Measurements from ENCODE around the gene TGFB1I1. TPM values are rescaled to one million over a fixed set of nuclear protein-coding genes. Genes with fewer than 3 reads are reported as not detected.
A peak's percentile ranks its signal among the peaks of the same experiment; 100 is the strongest.

The TGFB1I1 gene
- total and polyA plus RNA-seq, 2 of the 13 experiments (the other 11 are each of a cell fraction or from before 2014, with no cell fraction given): 0.80 to 2.9 TPM

DNA sequence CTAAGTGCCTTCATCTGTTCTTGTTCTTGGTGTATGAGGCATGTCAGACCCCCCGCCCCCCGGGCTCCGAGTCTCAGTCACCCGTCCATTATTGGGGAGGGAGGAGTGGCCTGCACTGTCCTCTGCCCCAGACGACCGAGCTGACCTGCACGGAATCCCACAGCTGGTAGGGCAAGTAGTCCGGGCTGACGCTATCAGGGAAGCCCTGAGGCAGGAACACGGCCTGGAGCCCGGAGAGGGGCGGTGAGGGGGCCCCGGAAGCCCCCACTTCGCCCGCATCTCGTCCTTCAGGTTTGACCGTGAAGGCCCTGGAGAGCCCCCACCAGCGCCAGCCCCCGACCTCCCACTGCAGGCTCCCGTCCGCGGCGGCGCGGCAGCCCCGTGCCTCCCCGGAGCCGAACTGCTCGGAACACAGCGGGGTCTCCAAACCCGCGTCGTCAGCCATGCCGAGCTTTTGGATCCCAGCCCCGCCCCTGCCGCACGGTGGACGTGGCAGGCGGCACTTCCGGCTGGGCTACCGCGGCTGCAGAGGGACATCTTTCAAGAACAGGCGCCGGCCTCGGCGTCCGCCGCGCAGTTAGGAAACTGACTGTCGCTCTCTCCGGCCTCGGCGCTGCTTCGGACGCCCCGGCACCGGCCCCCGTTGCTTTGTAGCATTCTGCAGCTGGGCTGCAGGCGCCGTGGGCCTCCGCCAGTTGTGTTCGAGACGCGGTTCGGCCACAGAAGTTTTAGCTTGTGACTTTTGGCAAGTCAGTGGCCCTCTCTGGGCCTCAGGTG lies 36.2 kb downstream of the TGFB1I1 start, which contains the start of gene RUSF1:
TSS of gene RUSF1 (minus strand) at position 463 of the 777 bp plus-strand sequence. CDS start at position 445, 18 bp downstream.
- peak; percentile 93 for ATAC-seq
- TSS peak; percentile 70 for BruUV-seq (replicated peaks)
- peak within 1 kb of the TSS; percentile 43 for H2AFZ ChIP-seq (ENCODE audit: low read length)
- peaks cover 0 to 6% of the 10 kb centered on the region in 2 experiments; a peak in 2 of 5 replicates for H3K27me3 ChIP-seq (ENCODE audit: control insufficient read depth in 1 of 2, insufficient read depth in 2 of 2, low read length in 2 of 2)
- no peaks in the 10 kb centered on the region for H3K9me3 ChIP-seq (ENCODE audit: low read length)
- under 1% methylated on average over 20 of the region's 65 CpGs for WGBS (ENCODE audit: low lambda C conversion rate)
- in situ Hi-C loops (cut with HindIII; ENCODE audit: extremely low pct_ligation_motif_present, low pct_unique_long_range_greater_than_20kb) (no loop called here), intact Hi-C loops (cut with micrococcal nuclease; ENCODE audit: unreplicated experiment) (loop anchor here (2.0 to 5.0 kb wide), 4 partner anchors 31 to 364 kb away; partner anchors contain the start of genes ARMC5 and ZNF267)
- CTCF ChIA-PET (ENCODE audit: low intra/inter-chr PET ratio, low total read pairs): no interaction called here
- no peaks in the 10 kb centered on the region for H4K20me1 ChIP-seq (ENCODE audit: insufficient read depth, low read length)
- H3K27ac ChIP-seq (ENCODE audit: extremely low read length, insufficient read depth, low read length): peak within 1 kb of the TSS; percentile 89
- DNase-seq (ENCODE audit: low spot score): peak; percentile 89
- peaks cover 0 to 9% of the 10 kb centered on the region in 2 experiments; a peak in 2 of 5 replicates for H3K36me3 ChIP-seq (replicated peaks in 1 of 2; ENCODE audit: control insufficient read depth in 1 of 2, insufficient read depth in 2 of 2, low read length in 2 of 2)
- POLR2A ChIA-PET: interaction anchor here (0.6 to 3.1 kb wide), 21 partner anchors 10 to 434 kb away, joined by 3 to 40 read pairs (median 5); partner anchors contain the start of genes ARMC5, KAT8, SLC5A2 and TGFB1I1
- peak within 1 kb of the TSS; percentile 98 for H3K9ac ChIP-seq (ENCODE audit: insufficient read depth, low read depth, low read length)
- peak within 1 kb of the TSS; percentile 90 to 98 (median 90) for H3K4me3 ChIP-seq (replicated peaks in 1 of 3; ENCODE audit: insufficient read depth in 1 of 3, low read depth in 2 of 3, low read length in 3 of 3)
- peaks cover 18% of the 10 kb centered on the region for H3K79me2 ChIP-seq (ENCODE audit: insufficient read depth, low read length)
- FAIRE-seq: no peak
- peaks cover 46% of the 10 kb centered on the region for H3K4me1 ChIP-seq (ENCODE audit: insufficient read depth, low read length)
- peak within 1 kb of the TSS; percentile 89 for H3K4me2 ChIP-seq (ENCODE audit: low read depth, low read length)
- no peak for TF ChIP-seq NR3C1 (CRISPR knock-in tag; IDR thresholded peaks at IDR 0.05)
- TF ChIP-seq ASH2L (IDR thresholded peaks at IDR 0.05; ENCODE audit: insufficient read length, low read depth, low read length): peak; percentile 92
- TF ChIP-seq ZKSCAN5 (CRISPR knock-in tag; IDR thresholded peaks at IDR 0.05): peak; percentile 74; the same call in 1 of the 2 replicates
- TF ChIP-seq, protein P1, sequence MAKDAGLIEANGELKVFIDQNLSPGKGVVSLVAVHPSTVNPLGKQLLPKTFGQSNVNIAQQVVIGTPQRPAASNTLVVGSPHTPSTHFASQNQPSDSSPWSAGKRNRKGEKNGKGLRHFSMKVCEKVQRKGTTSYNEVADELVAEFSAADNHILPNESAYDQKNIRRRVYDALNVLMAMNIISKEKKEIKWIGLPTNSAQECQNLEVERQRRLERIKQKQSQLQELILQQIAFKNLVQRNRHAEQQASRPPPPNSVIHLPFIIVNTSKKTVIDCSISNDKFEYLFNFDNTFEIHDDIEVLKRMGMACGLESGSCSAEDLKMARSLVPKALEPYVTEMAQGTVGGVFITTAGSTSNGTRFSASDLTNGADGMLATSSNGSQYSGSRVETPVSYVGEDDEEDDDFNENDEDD (CRISPR knock-in tag; IDR thresholded peaks at IDR 0.05; ENCODE audit: borderline replicate concordance): peak; percentile 82; the same call in 1 of the 2 replicates
- no peak for TF ChIP-seq CHD4 (IDR thresholded peaks at IDR 0.05; ENCODE audit: borderline replicate concordance, low read length)
- TF ChIP-seq RAD51 (IDR thresholded peaks at IDR 0.05; ENCODE audit: borderline replicate concordance): no peak
- peak; percentile 33 for TF ChIP-seq HNRNPH1 (optimal IDR thresholded peaks at IDR 0.05; ENCODE audit: low read depth, low read length)
- peak; percentile 57 for TF ChIP-seq CEBPG (CRISPR knock-in tag; IDR thresholded peaks at IDR 0.05)
- TF ChIP-seq SP4 (CRISPR knock-in tag; IDR thresholded peaks at IDR 0.05): peak; percentile 92
- TF ChIP-seq ZNF879 (CRISPR knock-in tag; IDR thresholded peaks at IDR 0.05): no peak
- TF ChIP-seq ZBTB3 (CRISPR knock-in tag; IDR thresholded peaks at IDR 0.05; ENCODE audit: borderline replicate concordance, low read depth): peak; percentile 71; the same call in 1 of the 2 replicates
- TF ChIP-seq TSC22D2 (CRISPR knock-in tag; IDR thresholded peaks at IDR 0.05; ENCODE audit: borderline replicate concordance): 0 out of 2 replicates have a peak, but pooled peaks have one; percentile 79
- TF ChIP-seq U2AF2 (IDR thresholded peaks at IDR 0.05; ENCODE audit: low read depth, low read length): 0 out of 2 replicates have a peak, but pooled peaks have one; percentile 23
- TF ChIP-seq MYC (CRISPR knock-in tag; IDR thresholded peaks at IDR 0.05; ENCODE audit: borderline replicate concordance): peak; percentile 96
- TF ChIP-seq U2AF1 (optimal IDR thresholded peaks at IDR 0.05; ENCODE audit: low read depth, low read length): no peak
- TF ChIP-seq, protein P2, sequence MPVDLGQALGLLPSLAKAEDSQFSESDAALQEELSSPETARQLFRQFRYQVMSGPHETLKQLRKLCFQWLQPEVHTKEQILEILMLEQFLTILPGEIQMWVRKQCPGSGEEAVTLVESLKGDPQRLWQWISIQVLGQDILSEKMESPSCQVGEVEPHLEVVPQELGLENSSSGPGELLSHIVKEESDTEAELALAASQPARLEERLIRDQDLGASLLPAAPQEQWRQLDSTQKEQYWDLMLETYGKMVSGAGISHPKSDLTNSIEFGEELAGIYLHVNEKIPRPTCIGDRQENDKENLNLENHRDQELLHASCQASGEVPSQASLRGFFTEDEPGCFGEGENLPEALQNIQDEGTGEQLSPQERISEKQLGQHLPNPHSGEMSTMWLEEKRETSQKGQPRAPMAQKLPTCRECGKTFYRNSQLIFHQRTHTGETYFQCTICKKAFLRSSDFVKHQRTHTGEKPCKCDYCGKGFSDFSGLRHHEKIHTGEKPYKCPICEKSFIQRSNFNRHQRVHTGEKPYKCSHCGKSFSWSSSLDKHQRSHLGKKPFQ (CRISPR knock-in tag; IDR thresholded peaks at IDR 0.05; ENCODE audit: insufficient replicate concordance): peak; percentile 92
- peak; percentile 96 for TF ChIP-seq KLF6 (CRISPR knock-in tag; IDR thresholded peaks at IDR 0.05)
- TF ChIP-seq MAFG (CRISPR knock-in tag; IDR thresholded peaks at IDR 0.05): no peak
- 0 out of 2 replicates have a peak, but pooled peaks have one; percentile 26 for TF ChIP-seq ZNF644 (CRISPR knock-in tag; IDR thresholded peaks at IDR 0.05; ENCODE audit: low read depth)
- peak; percentile 100 for TF ChIP-seq DMAP1 (CRISPR knock-in tag; IDR thresholded peaks at IDR 0.05)
- peak; percentile 64; the same call in 1 of the 2 replicates for TF ChIP-seq ZNF670 (CRISPR knock-in tag; IDR thresholded peaks at IDR 0.05; ENCODE audit: borderline replicate concordance)
- peak; percentile 98 for TF ChIP-seq GATAD1 (CRISPR knock-in tag; IDR thresholded peaks at IDR 0.05)
- TF ChIP-seq ADNP (CRISPR knock-in tag; IDR thresholded peaks at IDR 0.05): no peak
